Measurements from ENCODE around the gene DUSP7. TPM values are rescaled to one million over a fixed set of nuclear protein-coding genes. Genes with fewer than 3 reads are reported as not detected.

DUSP7 gene
- total RNA-seq, 1 experiment from 2014 or later: 9.9 TPM

DNA sequence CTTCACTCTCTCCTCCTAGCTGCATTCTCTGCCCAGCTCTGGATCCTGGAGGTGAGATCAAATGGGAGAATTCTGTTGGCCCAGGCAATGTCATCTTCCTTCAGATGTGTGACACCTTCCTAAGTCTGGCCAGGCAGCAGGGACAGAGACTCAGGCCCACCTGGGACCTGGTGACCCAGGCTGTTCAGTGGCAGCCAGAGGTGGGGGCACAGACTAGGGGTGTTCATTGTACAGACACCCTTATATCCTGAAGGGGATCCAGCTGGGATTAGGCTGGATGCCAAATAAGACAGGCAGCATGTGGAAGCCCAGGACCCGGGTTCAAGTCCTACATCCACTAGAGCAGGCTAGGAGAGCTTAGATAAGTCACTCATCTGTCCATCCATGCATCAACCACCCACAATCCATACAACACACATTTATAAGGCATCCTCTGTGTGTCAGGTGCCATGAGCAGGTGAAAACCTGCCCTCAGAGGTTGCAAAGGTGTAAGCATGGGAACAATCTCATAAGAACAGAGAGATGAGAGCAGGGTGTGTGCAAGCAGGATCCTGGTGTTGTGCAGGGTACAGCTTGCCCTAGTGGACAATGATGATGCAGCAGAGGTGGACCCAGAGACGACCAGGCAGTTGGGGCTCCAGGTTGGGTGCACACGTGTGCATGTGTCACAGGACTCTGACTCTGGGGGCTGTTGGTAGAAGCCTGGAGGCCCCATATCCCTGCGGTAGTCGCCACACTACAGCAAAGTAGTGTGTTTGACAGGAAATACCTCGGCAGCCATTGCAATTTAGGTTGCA is 42.4 kb downstream of the DUSP7 start:
- Mint-ChIP-seq H3K9me3 (ENCODE audit: unreplicated experiment) (no peaks in the 10 kb centered on the region), H3K27ac (ENCODE audit: unreplicated experiment) (no peak overlapping the region), H3K4me3 (ENCODE audit: unreplicated experiment) (no peak overlapping the region), H3K27me3 (ENCODE audit: insufficient read depth, unreplicated experiment) (no peaks in the 10 kb centered on the region), H3K4me1 (ENCODE audit: low read depth, unreplicated experiment) (no peaks in the 10 kb centered on the region), H3K36me3 (ENCODE audit: insufficient read depth, unreplicated experiment) (no peaks in the 10 kb centered on the region)
- H3K4me3 ChIP-seq (ENCODE audit: low read depth, low read length): no peak overlapping the region
- TF ChIP-seq, protein P1, sequence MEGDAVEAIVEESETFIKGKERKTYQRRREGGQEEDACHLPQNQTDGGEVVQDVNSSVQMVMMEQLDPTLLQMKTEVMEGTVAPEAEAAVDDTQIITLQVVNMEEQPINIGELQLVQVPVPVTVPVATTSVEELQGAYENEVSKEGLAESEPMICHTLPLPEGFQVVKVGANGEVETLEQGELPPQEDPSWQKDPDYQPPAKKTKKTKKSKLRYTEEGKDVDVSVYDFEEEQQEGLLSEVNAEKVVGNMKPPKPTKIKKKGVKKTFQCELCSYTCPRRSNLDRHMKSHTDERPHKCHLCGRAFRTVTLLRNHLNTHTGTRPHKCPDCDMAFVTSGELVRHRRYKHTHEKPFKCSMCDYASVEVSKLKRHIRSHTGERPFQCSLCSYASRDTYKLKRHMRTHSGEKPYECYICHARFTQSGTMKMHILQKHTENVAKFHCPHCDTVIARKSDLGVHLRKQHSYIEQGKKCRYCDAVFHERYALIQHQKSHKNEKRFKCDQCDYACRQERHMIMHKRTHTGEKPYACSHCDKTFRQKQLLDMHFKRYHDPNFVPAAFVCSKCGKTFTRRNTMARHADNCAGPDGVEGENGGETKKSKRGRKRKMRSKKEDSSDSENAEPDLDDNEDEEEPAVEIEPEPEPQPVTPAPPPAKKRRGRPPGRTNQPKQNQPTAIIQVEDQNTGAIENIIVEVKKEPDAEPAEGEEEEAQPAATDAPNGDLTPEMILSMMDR (IDR thresholded peaks at IDR 0.05; ENCODE audit: insufficient read depth in 1 of 2, low read depth in 1 of 2, low read length in 1 of 2, severe bottlenecking in 1 of 2, unreplicated experiment in 1 of 2): no peak
- CTCF ChIA-PET: interaction anchor here (0.5 to 2.0 kb wide), 2 partner anchors 16 to 608 kb away, joined by 3 to 4 read pairs; no protein-coding TSS in a partner anchor
- BruUV-seq (replicated peaks): no TSS peak
- no peaks in the 10 kb centered on the region for H3K27me3 ChIP-seq (replicated peaks; ENCODE audit: control insufficient read depth, insufficient read depth, low read length)
- no peaks in the 10 kb centered on the region for H3K36me3 ChIP-seq (ENCODE audit: control insufficient read depth, insufficient read depth, low read length)
- H3K9me3 ChIP-seq: no peaks in the 10 kb centered on the region
- POLR2A ChIA-PET: no interaction called here
- no peaks in the 10 kb centered on the region for H3K4me1 ChIP-seq
- intact Hi-C loops (cut with micrococcal nuclease; ENCODE audit: unreplicated experiment): no loop called here
- DNase-seq: no peak

DNA sequence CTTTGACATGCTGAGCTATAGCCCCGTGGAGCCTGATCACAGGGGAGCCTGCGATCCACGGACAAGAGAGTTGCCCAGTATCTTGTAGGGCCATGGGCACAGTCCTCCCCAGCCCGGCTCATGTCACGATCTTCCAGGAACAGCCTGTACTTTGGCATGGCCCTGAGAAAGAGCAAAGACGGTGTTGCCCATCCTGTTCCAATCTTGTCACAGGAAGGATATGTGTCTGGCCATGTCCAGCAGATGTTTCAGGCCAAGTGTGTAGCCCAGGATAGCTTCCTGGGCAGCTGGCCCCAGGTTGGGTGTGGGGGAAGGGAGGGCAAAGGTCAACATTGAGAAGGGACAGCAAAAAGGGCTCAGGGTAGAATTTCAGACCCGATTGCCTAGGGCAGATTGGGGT is 43.7 kb downstream of the DUSP7 start:
- Histone ChIP-seq H3K36me3 (ENCODE audit: control insufficient read depth, insufficient read depth, low read length) (no peaks in the 10 kb centered on the region), H3K9me3 (no peaks in the 10 kb centered on the region), H3K27me3 (replicated peaks; ENCODE audit: control insufficient read depth, insufficient read depth, low read length) (no peaks in the 10 kb centered on the region), H3K4me3 (ENCODE audit: low read depth, low read length) (no peak overlapping the region), H3K4me1 (no peaks in the 10 kb centered on the region)
- no peak for DNase-seq
- no peak overlapping the region for H3K27ac Mint-ChIP-seq (ENCODE audit: unreplicated experiment)
- no TSS peak for BruUV-seq (replicated peaks)
- H3K9me3 Mint-ChIP-seq (ENCODE audit: unreplicated experiment): no peaks in the 10 kb centered on the region
- TF ChIP-seq, protein P1 (IDR thresholded peaks at IDR 0.05; ENCODE audit: insufficient read depth in 1 of 2, low read depth in 1 of 2, low read length in 1 of 2, severe bottlenecking in 1 of 2, unreplicated experiment in 1 of 2): no peak
- no peak overlapping the region for H3K4me3 Mint-ChIP-seq (ENCODE audit: unreplicated experiment)
- intact Hi-C loops (cut with micrococcal nuclease; ENCODE audit: unreplicated experiment): no loop called here
- H3K36me3 Mint-ChIP-seq (ENCODE audit: insufficient read depth, unreplicated experiment): no peaks in the 10 kb centered on the region
- ChIA-PET POLR2A (no interaction called here), CTCF (interaction anchor here (0.6 kb wide), 1 partner anchor 9 kb away, joined by 3 read pairs; no protein-coding TSS in a partner anchor)
- no peaks in the 10 kb centered on the region for H3K27me3 Mint-ChIP-seq (ENCODE audit: insufficient read depth, unreplicated experiment)
- H3K4me1 Mint-ChIP-seq (ENCODE audit: low read depth, unreplicated experiment): no peaks in the 10 kb centered on the region

DNA sequence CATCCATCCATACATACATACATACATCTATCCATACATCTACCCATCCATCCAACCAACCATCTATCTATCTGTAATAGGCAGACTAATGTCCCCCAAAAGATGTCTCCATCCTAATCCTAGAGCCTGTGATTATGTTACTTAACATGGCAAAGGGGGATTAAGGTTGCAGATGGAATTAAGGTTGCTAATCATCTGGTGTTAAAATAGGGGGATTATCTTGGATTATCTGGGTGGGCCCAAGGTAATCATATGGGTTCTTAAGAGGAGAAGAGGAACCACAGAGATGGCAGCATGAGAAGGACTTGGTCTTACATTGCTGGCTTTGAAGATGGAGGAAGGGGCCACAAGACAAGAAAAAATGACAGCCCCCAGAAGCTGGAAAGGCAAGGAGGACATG is 45.9 kb downstream of the DUSP7 start:
- DNase-seq: no peak
- intact Hi-C loops (cut with micrococcal nuclease; ENCODE audit: unreplicated experiment): no loop called here
- H3K4me1 ChIP-seq: no peaks in the 10 kb centered on the region
- CTCF ChIA-PET: no interaction called here
- no peaks in the 10 kb centered on the region for H3K27me3 ChIP-seq (replicated peaks; ENCODE audit: control insufficient read depth, insufficient read depth, low read length)
- no peaks in the 10 kb centered on the region for H3K36me3 Mint-ChIP-seq (ENCODE audit: insufficient read depth, unreplicated experiment)
- H3K4me3 Mint-ChIP-seq (ENCODE audit: unreplicated experiment): no peak overlapping the region
- no peaks in the 10 kb centered on the region for H3K9me3 Mint-ChIP-seq (ENCODE audit: unreplicated experiment)
- BruUV-seq (replicated peaks): no TSS peak
- H3K9me3 ChIP-seq: no peaks in the 10 kb centered on the region
- H3K27me3 Mint-ChIP-seq (ENCODE audit: insufficient read depth, unreplicated experiment): no peaks in the 10 kb centered on the region
- POLR2A ChIA-PET: no interaction called here
- TF ChIP-seq, protein P1 (IDR thresholded peaks at IDR 0.05; ENCODE audit: insufficient read depth in 1 of 2, low read depth in 1 of 2, low read length in 1 of 2, severe bottlenecking in 1 of 2, unreplicated experiment in 1 of 2): no peak
- H3K36me3 ChIP-seq (ENCODE audit: control insufficient read depth, insufficient read depth, low read length): no peaks in the 10 kb centered on the region
- no peak overlapping the region for H3K27ac Mint-ChIP-seq (ENCODE audit: unreplicated experiment)
- no peaks in the 10 kb centered on the region for H3K4me1 Mint-ChIP-seq (ENCODE audit: low read depth, unreplicated experiment)
- no peak overlapping the region for H3K4me3 ChIP-seq (ENCODE audit: low read depth, low read length)
